GM12878 (cell line): ENCODE data around the gene RNU1-3.
"Not testable (repeated sequence)": the region's sequence is repeated elsewhere in the genome, so short reads cannot be mapped to it uniquely, and the experiment has no call there.

ENCODE experiments used
- CTCF ChIP-seq, 3 experiments: IDR thresholded peaks in 2 of 3; conservative IDR thresholded peaks in 1 of 3; 2 replicates each; pipeline ENCODE4 v1.5.1; 2011; ENCODE audit warnings: low read depth in 3 of 3, low read length in 3 of 3, mild to moderate bottlenecking in 3 of 3, control low read depth in 2 of 3, moderate library complexity in 2 of 3, inconsistent platforms in 1 of 3, mixed read lengths in 1 of 3; ENCODE audit not compliant: control insufficient read depth in 2 of 3, insufficient read depth in 1 of 3; ENCODE audit errors: extremely low read depth in 1 of 3
- HDAC6 ChIP-seq: fragments of 200-600 bp; sonication (generic); IDR thresholded peaks from one replicate; pipeline ENCODE4 v1.8.0; 2017; ENCODE audit warnings: antibody characterized with exemption; ENCODE audit not compliant: unreplicated experiment
- JUND ChIP-seq: IDR thresholded peaks from 2 replicates; pipeline ENCODE4 v1.6.1; 2012; ENCODE audit warnings: low read depth, mild to moderate bottlenecking, low read length, improper control_type of control experiment, moderate library complexity
- MAX ChIP-seq: IDR thresholded peaks from 2 replicates; pipeline ENCODE4 v1.6.1; 2012; ENCODE audit warnings: low read depth, low read length, improper control_type of control experiment
- REST ChIP-seq: IDR thresholded peaks from 2 replicates; pipeline ENCODE4 v1.6.1; 2012; ENCODE audit warnings: mild to moderate bottlenecking, low read depth, low read length
- SP1 ChIP-seq: IDR thresholded peaks from one replicate; pipeline ENCODE4 v1.6.1; 2011; ENCODE audit warnings: low read depth, low read length

GRCh38 chr1:16703602-16704001 is 36.9 kb upstream of the RNU1-3 start:
- not testable (repeated sequence) for TF ChIP-seq CTCF (IDR thresholded peaks at IDR 0.05 in 2 of 3, conservative IDR thresholded peaks at IDR 0.05 in 1 of 3; ENCODE audit: control insufficient read depth in 2 of 3, extremely low read depth in 1 of 3, insufficient read depth in 1 of 3, low read depth in 3 of 3, low read length in 3 of 3); REST; MAX; SP1; JUND; HDAC6
